Esophagus muscularis mucosa (tissue), 4 donors: ENCODE measurements around the gene GFOD1.

Experiments
- EP300 ChIP-seq: sonication (generic); formaldehyde crosslinking; IDR thresholded peaks from one replicate; pipeline ENCODE4 v1.6.1; 2017; ENCODE audit warnings: antibody characterized with exemption
- POLR2A ChIP-seq: fragments of 450-650 bp; IDR thresholded peaks from one replicate; pipeline ENCODE4 v1.6.1; 2017; ENCODE audit warnings: antibody characterized with exemption, moderate library complexity, mild to moderate bottlenecking, low read depth
- POLR2AphosphoS5 ChIP-seq, 2 donors: sonication (generic); formaldehyde crosslinking; IDR thresholded peaks; one replicate each; pipeline ENCODE4 v1.6.1; 2017; ENCODE audit warnings: antibody characterized with exemption in 2 of 2
- TF ChIP-seq, protein P1 (sequence below), 3 experiments: fragments of 200-600 bp in 2 of 3; fragments of 450-650 bp in 1 of 3; sonication (generic) in 2 of 3; IDR thresholded peaks; one replicate each; pipeline ENCODE4 v1.5.1; 2017 to 2019; ENCODE audit warnings: antibody characterized with exemption in 3 of 3, mild to moderate bottlenecking in 2 of 3, moderate library complexity in 1 of 3

DNA sequence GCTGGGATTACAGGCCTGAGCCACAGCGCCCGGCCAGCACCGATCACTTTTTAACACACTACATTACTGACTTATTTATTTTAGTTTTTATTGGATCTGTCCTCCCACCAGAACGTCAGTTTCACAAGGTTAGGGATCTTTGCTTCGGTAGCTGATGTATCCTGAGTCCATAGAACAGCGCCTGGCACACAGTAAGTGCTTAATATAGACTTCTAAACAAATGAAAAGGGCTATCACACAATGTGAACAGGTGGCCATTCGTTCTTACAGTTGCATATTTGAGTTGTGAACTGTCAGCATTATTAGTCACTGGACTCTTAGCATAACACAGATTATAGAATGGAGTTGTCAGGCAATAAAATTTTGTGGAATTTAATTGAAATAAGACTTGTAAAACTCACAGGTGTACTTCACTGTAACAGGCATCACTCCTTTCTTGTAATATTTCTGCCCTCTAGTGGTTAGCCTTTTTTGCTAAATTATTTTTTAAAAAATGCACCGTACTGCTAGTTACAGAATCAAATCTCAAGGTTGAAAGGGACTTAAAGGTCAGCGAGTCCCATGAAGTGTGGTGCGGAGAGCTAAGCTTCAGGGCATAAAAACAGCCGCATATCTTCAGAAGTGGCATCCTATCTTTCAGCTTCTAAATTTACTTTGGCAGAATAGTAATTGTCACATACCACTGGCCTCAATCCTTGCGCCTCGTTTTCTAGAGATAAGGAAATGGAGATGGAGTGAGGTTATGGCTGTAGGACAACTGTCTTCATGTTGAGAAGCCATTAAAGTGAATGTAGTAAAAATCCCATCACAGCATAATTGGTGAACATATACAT, 155.7 kb downstream of the GFOD1 start:
- TF ChIP-seq, protein P1, sequence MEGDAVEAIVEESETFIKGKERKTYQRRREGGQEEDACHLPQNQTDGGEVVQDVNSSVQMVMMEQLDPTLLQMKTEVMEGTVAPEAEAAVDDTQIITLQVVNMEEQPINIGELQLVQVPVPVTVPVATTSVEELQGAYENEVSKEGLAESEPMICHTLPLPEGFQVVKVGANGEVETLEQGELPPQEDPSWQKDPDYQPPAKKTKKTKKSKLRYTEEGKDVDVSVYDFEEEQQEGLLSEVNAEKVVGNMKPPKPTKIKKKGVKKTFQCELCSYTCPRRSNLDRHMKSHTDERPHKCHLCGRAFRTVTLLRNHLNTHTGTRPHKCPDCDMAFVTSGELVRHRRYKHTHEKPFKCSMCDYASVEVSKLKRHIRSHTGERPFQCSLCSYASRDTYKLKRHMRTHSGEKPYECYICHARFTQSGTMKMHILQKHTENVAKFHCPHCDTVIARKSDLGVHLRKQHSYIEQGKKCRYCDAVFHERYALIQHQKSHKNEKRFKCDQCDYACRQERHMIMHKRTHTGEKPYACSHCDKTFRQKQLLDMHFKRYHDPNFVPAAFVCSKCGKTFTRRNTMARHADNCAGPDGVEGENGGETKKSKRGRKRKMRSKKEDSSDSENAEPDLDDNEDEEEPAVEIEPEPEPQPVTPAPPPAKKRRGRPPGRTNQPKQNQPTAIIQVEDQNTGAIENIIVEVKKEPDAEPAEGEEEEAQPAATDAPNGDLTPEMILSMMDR (IDR thresholded peaks at IDR 0.05), result peak; percentile 53 to 69 (median 64)
- TF ChIP-seq POLR2A, result no peak
- TF ChIP-seq POLR2AphosphoS5 (IDR thresholded peaks at IDR 0.05), result no peak
- TF ChIP-seq EP300, result no peak
